Urothelium cell line (cell line): ENCODE measurements around the gene TBX6.

Experiments used
- DNase-seq: peaks from one replicate; pipeline ENCODE4 v3.0.0; 2011; ENCODE audit warnings: low spot score, mixed read lengths
- FAIRE-seq: peaks from 2 replicates; lab custom pipeline; 2011; peaks lifted over from hg19 to GRCh38; lab: Jason Lieb, UNC

TBX6 gene

DNA sequence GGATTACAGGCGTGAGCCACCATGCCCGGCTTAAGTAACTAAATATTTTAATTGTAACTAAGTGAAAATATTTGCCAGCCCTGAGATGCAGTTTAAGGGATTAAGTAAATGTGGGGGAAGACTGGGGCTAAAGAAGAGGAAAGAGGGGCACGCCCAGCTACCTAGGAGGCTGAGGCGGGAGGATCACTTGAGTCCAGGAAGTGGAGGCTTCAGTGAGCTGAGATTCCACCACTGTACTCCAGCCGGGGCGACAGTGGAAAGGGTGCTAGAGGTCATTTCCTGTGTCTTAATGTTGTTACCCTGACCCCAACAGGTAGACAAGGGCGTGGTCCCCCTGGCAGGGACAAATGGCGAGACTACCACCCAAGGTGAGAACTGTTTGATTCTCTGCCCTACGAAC is 23.4 kb downstream of the TBX6 start:
- FAIRE-seq (no peak), DNase-seq (no peak)

GRCh38 chr16:30067584-30067916 is 24.2 kb downstream of the TBX6 start:
- no peak for DNase-seq
- no peak for FAIRE-seq

DNA sequence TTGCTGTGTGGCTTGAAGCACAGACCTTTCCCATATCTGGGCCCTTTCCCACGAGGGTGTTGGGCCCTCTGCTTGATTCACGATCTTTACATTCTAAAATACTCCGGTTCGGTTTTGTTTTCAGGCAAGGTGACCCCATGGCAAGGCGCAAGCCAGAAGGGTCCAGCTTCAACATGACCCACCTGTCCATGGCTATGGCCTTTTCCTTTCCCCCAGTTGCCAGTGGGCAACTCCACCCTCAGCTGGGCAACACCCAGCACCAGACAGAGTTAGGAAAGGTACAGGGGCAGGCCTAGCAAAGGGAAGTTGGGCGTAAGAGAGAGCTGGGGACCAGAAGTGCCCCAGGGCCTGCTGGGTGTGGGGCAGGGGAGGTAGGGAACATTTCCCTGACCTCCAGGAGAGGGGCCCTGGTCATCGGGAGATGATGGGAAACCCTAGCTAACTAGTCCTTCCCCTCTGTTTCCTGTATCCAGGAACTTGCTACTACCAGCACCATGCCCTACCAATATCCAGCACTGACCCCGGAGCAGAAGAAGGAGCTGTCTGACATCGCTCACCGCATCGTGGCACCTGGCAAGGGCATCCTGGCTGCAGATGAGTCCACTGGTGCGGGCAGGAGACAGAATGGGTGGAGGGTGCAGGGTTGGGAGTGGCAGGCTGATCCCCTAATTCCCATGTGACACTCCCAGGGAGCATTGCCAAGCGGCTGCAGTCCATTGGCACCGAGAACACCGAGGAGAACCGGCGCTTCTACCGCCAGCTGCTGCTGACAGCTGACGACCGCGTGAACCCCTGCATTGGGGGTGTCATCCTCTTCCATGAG is 24.8 kb downstream of the TBX6 start:
- FAIRE-seq (no peak), DNase-seq (no peak)

DNA sequence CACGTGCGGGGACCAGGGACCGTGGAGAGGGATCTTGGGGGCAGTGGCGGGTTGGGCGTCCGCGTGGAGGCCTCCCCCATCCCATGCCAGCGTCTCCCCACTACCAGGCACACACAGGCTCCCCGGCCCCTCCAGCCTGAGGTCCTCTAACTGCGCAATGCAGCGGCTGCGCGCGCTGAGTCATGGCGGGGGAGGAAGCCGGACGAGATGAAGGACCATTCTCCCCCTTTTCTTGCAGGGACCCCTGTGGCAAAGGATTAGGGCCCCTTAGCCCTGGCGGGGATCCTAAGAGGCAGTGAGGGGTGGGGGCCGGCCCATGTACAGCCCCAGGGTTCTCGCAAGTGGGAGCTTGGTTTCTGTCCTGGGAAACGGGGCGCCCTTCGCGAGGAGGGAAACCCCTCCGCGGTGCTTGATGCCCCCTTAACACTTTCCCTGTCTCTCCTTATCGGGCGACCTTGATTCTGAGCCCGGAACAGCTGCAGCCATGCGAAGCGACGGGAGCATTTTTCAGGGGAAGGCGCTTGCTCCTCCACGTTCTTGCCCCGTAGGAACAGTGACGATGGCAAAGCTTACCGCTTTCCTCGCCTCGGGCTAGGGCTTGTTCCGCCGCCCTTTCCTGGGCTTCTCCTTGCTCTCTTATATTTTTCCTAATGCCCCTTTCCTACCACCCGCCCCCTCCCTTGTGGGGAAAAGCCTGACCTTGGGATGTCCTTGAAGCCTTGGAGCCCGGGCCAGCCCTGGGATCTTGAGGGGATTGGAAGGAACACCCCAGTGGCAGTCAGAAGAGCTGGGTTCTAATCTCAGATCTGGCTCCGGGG is 25.6 kb downstream of the TBX6 start:
- DNase-seq = no peak
- no peak for FAIRE-seq

- DNase-seq (peak; percentile 93), FAIRE-seq (no peak)
These were observed 26.4 kb downstream of the TBX6 start, which contains the start of gene ALDOA for GRCh38 chr16:30065102-30065942. Gene ALDOA (plus strand): TSS chr16:30065760. CDS start chr16:30066898, 1,138 bp downstream.

DNA sequence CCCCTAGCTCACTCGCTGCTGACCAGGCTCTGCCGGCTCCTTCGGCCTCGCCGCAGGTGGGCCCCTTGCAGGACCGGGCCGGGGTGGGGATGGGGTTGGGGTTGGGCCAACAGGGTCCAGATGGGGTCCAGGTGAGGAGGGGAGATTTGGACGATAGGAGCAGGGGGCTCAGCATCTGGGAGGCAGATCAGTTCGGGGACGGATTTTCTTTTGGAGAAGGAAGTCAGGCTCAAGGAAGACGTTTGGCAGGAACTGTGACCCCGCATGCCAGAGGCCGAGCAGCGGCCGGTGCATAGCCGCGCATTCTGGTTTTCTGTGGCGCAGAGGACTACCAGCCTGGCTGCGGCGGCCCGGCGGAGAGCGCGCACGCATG is 27.0 kb downstream of the TBX6 start:
- FAIRE-seq (no peak), DNase-seq (no peak)

DNA sequence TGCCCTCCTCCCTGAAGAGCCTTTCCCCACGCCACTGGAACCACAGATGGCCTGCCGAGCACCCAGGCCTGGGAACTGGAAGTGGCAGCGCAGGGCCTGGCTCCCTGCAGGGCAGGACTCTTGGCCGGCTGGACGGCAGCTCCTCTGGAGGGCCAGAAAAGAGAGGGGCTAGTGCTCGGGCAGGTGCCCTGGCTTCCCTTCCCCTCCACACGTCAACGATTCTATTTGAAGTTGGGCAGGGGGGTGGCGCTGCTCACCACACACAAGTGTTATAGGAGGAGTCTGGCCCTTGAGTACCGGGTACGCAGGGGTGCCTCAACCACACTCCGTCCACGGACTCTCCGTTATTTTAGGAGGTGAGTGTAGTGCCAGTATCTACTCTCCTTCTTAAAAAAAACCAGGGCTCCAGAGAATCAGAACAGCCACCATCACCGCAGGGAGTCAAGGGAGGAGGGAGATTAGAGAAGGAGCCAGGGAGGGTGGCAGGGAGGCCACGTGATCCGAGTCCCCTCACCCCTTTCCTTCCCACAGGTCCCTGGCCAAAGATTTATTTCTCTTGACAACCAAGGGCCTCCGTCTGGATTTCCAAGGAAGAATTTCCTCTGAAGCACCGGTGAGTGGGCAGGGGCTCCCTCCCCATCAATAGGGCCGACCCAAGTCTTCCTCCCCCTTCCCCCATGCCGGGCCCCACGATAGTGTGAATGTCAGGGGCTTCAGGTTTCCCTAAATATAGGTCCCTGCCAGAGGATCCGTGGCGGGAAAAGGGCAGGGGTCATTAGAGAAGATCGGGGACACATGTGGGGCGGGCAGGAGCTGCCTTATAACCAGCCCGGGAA is 27.6 kb downstream of the TBX6 start:
- FAIRE-seq (no peak), DNase-seq (peak; percentile 32)

GRCh38 chr16:30063278-30063892 is 28.3 kb downstream of the TBX6 start:
- FAIRE-seq (no peak), DNase-seq (no peak)

- FAIRE-seq (no peak), DNase-seq (no peak)
These were observed 30.7 kb downstream of the TBX6 start for GRCh38 chr16:30060836-30061554.

DNA sequence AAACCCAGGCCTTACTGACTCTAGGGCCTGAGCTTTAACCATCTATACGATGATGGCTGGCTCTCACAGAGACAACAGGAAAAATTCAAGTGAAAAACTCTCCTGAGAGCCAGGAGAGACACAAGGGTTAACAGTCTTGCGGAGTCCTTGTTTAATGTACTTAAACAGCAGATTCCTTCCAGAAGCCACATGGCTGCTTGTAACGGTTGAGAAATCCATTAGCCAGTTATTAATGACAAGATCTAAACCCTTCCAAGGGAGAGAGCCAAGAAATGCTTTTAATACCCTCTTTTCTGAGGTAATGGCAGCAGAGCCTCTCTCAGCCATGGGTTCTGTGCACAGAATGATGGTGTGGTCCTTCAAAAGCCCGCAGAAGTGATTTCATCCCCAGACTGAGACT is 31.4 kb downstream of the TBX6 start:
- FAIRE-seq (no peak), DNase-seq (no peak)

GRCh38 chr16:30054959-30055553 is 36.7 kb downstream of the TBX6 start:
- DNase-seq = peak; percentile 25
- no peak for FAIRE-seq

GRCh38 chr16:30054451-30054850 is 37.3 kb downstream of the TBX6 start:
- no peak for FAIRE-seq
- no peak for DNase-seq

GRCh38 chr16:30053376-30054015 is 38.2 kb downstream of the TBX6 start:
- FAIRE-seq (no peak), DNase-seq (no peak)

DNA sequence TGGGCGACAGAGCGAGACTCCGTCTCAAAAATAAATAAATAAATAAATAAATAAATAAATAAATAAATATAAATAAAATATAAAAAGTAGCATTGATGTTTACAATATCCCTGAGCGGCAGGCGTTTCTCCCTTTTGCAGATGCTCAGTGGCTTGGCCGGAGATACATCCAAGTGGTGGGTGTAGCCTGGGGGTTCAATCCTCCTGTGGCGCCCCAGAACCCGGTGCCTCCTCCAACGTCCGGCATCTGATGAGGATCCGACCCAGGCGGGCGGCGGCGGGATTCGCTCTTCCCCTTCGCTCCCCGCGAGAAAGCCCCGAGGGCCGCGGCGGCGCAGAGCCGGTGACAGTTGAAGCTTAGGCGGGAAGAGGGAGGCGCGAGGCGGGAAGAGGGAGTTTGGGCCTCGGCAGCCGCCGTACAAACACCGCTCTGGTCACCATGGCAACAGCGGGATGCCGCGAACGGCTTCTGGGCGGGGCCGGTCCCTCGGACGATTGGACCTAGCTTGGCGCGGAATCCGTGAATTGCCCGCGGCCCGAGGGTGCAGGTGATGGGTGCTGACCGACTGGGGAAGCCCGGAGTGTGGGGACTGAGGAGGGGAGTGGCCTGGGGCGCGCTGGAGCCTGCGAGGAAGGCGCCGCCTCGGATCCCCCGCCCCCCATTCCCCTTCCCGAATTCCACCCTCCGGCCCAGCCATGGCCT is 38.9 kb downstream of the TBX6 start:
- peak; percentile 89 for DNase-seq
- no peak for FAIRE-seq

DNA sequence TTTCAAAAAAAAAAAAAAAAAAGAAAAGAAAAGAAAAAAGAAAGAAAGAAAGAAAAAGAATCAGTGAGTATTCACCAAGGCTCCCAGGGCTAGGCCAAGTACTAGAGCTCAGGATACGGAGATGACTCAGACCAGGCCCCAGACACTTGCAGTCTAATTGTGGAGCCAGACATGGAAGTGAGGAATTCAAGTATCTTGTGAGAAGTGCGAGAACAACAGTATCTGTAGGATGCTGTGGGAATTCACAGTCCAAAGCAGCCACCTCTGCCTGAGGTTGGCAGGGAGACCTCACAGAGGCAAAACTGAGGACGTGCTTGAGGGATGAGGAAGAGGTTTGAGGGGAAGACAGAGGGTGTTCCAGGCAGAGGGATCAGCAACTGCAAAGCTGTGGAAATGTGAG is 40.2 kb downstream of the TBX6 start:
- no peak for FAIRE-seq

DNA sequence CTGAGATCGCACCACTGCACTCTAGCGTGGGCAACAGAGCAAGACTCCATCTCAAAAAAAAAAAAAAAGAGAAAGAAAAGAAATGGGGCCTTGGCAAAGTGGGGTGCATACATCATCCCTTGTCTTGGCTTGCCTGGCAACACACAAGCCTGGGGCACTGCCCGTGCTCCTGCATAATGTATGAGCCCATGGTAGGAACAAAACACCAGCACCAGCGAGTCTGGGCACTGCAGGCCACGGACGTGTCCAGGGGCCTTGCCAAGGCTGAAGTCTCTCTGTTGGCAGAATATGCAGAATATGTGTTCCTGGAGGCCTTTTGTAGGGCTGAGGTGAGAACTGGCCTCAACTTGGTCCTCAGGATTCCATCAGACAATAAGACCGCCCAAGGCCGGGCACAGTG is 41.9 kb downstream of the TBX6 start:
- FAIRE-seq = no peak
- DNase-seq = no peak

More for the DNA sequence above, 40.2 kb downstream of the TBX6 start:
- DNase-seq = peak; percentile 42

GRCh38 chr16:30046588-30046987 is 45.1 kb downstream of the TBX6 start:
- no peak for DNase-seq
- FAIRE-seq = no peak

GRCh38 chr16:30046178-30046577 is 45.5 kb downstream of the TBX6 start:
- DNase-seq (no peak), FAIRE-seq (no peak)
